WERI-Rb-1 (cell line): ENCODE results near the gene SLC51A.

ENCODE experiments used
- DNase-seq: peaks from one replicate; pipeline ENCODE4 v3.0.0-alpha.2; 2020
- H3K27ac ChIP-seq: fragments of 250-450 bp; sonication (Bioruptor Pico); 2 replicates; pipeline ENCODE4 v1.5.1; 2020; ENCODE audit warnings: mild to moderate bottlenecking, moderate library complexity
- H3K27me3 ChIP-seq: fragments of 250-450 bp; sonication (Bioruptor Pico); 2 replicates; pipeline ENCODE4 v1.5.1; 2021; ENCODE audit warnings: mild to moderate bottlenecking, low read depth, moderate library complexity; ENCODE audit not compliant: insufficient read depth, severe bottlenecking
- H3K36me3 ChIP-seq: fragments of 250-450 bp; sonication (Bioruptor Pico); 2 replicates; pipeline ENCODE4 v1.5.1; 2020; ENCODE audit warnings: mild to moderate bottlenecking, moderate library complexity
- H3K4me3 ChIP-seq: 2 replicates; pipeline ENCODE4 v1.5.1; 2011; ENCODE audit warnings: low read depth, mild to moderate bottlenecking, control low read depth, low read length
- H3K9me3 ChIP-seq: fragments of 250-450 bp; sonication (Bioruptor Pico); 2 replicates; pipeline ENCODE4 v1.5.1; 2021; ENCODE audit warnings: mild to moderate bottlenecking, moderate library complexity; ENCODE audit not compliant: severe bottlenecking
- TF ChIP-seq, protein P1 (sequence below): IDR thresholded peaks from 2 replicates; pipeline ENCODE4 v1.5.1; 2011; ENCODE audit warnings: low read depth, mild to moderate bottlenecking, control low read depth, inconsistent platforms, low read length

Gene SLC51A

DNA sequence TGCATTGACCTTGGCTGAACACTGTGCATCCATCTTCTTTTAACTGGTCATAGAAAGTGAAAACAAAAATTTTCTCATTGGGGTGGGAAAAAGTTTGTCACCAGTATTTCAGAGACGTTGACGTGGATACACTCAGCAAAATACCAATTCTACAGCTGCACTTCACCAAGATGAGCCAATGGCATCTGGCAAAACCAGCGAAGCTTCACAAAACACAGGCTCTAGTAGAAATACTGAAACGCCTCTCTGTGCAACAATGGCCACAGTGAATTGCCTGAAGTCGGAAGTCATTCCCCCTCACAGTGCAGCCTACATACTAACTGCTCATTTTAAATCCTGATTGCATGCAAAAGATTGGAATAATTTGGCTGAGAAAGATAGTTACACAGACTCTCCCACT, 54.2 kb downstream of the SLC51A start:
- Histone ChIP-seq H3K27ac (no peak overlapping the region), H3K4me3 (no peak overlapping the region), H3K36me3 (no peaks in the 10 kb centered on the region), H3K27me3 (no peaks in the 10 kb centered on the region), H3K9me3 (no peaks in the 10 kb centered on the region)
- DNase-seq = no peak
- TF ChIP-seq, protein P1, sequence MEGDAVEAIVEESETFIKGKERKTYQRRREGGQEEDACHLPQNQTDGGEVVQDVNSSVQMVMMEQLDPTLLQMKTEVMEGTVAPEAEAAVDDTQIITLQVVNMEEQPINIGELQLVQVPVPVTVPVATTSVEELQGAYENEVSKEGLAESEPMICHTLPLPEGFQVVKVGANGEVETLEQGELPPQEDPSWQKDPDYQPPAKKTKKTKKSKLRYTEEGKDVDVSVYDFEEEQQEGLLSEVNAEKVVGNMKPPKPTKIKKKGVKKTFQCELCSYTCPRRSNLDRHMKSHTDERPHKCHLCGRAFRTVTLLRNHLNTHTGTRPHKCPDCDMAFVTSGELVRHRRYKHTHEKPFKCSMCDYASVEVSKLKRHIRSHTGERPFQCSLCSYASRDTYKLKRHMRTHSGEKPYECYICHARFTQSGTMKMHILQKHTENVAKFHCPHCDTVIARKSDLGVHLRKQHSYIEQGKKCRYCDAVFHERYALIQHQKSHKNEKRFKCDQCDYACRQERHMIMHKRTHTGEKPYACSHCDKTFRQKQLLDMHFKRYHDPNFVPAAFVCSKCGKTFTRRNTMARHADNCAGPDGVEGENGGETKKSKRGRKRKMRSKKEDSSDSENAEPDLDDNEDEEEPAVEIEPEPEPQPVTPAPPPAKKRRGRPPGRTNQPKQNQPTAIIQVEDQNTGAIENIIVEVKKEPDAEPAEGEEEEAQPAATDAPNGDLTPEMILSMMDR = no peak

DNA sequence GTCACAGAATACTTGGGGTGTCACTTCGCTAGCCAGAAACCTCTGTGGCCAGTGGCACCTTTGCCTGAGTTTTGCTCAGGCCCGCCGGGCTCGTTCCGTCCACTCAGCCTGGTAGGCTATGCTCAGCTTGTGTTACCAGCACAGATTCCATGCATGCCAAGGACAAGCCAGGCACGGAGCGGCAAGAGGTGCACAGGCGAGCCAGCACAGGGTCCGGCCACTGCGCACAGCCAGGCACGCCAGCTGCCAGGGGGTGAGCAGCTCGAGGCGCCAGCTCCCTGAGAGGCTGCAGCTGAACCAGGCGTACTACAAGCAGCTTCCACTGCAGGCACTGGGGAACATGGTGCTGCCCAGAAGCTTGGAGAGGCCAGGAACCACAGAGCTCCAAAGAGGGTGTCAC, 56.5 kb downstream of the SLC51A start:
- DNase-seq = no peak
- Histone ChIP-seq H3K4me3 (no peak overlapping the region), H3K36me3 (no peaks in the 10 kb centered on the region), H3K27ac (no peak overlapping the region), H3K27me3 (no peaks in the 10 kb centered on the region), H3K9me3 (no peaks in the 10 kb centered on the region)
- TF ChIP-seq, protein P1 = no peak

DNA sequence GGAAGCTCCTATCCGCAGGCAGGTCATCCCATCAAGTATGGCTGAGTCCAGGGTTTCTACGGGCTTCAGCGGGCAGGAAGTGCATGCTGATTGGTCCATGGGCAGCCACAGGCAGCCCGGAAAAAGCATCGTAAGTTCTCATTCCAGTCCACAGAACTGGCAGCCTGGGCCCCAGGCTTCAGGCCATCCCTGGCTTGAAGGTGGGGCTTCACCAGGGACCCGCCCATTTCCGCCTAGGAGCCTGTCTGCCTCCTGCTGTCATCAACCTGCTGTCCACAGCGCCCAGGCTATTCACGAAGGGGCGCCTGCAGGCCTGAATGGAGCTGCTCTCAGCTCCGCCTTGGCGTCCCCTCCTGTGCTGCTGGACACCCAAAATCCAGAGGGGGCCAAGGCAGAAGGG, 57.3 kb downstream of the SLC51A start:
- no peaks in the 10 kb centered on the region for H3K36me3 ChIP-seq
- H3K27me3 ChIP-seq = no peaks in the 10 kb centered on the region
- H3K9me3 ChIP-seq = no peaks in the 10 kb centered on the region
- H3K4me3 ChIP-seq = no peak overlapping the region
- H3K27ac ChIP-seq = no peak overlapping the region
- TF ChIP-seq, protein P1 = no peak
- DNase-seq = no peak

DNA sequence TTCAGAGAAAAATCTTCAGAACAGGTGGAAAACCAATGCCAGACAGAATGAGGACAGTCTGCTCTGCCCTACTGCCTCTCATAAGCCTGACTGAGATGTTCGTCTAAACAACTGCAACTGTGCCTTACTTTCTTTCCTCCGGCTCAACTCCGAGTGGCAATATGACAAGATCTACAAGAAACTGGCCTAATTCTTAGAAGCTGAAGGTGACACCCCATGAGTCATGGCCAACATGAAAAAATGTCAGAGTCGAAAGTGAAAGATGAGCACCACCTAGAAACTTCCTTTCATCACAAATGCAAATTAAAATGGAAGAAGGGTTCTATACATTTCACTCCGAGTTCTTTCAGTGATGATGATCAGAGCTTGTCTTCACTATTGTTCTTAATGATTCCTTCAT, 58.3 kb downstream of the SLC51A start:
- Histone ChIP-seq H3K4me3 (no peak overlapping the region), H3K27ac (no peak overlapping the region), H3K36me3 (no peaks in the 10 kb centered on the region), H3K27me3 (no peaks in the 10 kb centered on the region), H3K9me3 (no peaks in the 10 kb centered on the region)
- DNase-seq = no peak
- TF ChIP-seq, protein P1 = no peak

DNA sequence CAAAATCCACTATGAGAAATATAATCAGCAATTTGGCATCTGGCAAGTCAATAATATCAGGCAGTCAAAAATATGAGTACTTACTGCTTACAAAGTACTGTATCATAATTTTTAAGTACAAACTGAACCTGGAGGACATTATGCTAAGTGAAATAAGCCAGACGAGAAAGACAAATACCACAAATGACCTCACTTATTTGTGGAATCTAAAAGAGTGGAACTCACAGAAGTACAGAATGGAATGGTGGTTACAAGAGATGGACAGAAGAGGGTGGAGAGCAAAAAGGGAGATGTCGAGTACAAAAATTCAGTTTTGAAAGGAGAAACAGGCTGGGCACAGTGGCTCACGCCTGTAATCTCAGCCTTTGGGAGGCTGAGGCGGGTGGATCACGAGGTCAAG, 58.8 kb downstream of the SLC51A start:
- Histone ChIP-seq H3K27me3 (no peaks in the 10 kb centered on the region), H3K36me3 (no peaks in the 10 kb centered on the region), H3K27ac (no peak overlapping the region), H3K4me3 (no peak overlapping the region), H3K9me3 (no peaks in the 10 kb centered on the region)
- TF ChIP-seq, protein P1 = no peak
- no peak for DNase-seq

DNA sequence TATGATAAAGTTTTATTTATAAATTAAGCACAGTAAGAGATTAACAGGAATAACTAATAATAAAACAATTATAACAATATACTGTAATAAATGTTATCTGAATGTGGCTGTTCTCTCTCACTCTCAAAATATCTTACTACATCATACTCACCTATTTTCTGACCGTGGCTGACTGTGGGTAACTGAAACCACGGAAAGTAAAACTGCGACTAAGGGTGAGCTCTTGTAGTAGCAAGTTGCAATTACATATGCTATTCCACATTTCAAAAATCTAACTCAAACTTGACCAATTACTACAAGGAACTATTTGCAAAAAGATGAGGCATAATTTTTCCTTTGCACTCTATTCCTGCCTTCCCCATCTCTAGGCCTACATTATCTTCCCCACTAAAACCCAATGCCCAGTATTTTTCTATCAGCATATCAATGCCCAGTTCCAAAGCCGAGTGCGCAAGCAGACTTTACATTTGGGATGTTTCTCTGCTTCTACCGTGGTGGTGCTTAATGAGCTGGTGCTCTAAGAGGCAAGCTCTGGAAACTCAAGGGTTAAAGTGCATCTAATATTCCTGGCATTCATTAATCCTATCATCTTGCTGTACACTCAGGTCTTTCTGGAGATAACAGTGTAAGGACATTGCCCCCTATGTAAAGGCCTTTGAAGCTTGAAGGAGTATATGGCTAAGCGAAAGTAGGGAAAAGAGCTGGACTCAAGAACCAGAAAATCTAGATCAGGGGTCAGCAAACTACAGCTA, 64.5 kb downstream of the SLC51A start:
- TF ChIP-seq, protein P1 = no peak
- Histone ChIP-seq H3K36me3 (no peaks in the 10 kb centered on the region), H3K4me3 (no peak overlapping the region), H3K27me3 (no peaks in the 10 kb centered on the region), H3K9me3 (no peaks in the 10 kb centered on the region), H3K27ac (no peak overlapping the region)
- no peak for DNase-seq
